Measurements from ENCODE around the gene MYO5B. TPM values are rescaled to one million over a fixed set of nuclear protein-coding genes. Genes with fewer than 3 reads are reported as not detected.

Gene MYO5B
- total RNA-seq, 1 donor from 2014 or later: 22.6 TPM

DNA sequence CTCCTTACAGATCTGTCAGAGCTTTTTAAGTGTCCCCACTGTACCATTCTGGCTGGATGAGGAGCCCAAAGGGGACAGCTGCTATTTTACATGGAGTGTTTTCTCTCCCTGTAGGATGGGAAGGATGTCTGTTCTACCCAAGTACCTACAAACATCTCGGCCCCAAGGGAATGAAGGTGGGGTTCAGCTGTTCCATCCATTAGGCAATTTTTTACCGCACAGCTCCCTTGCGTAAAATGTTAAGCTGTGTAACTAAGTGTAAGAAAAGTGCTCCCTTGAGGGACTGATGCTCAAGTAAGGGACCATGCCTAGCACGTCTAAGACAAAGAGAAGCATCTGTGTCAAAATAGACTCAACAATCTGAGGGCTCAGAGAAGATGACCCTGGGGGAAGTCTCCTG, 180.3 kb downstream of the MYO5B start:
- peaks cover 23% of the 10 kb centered on the region for H3K4me1 ChIP-seq
- no peak overlapping the region for H3K4me3 ChIP-seq
- DNase-seq (ENCODE audit: extremely low spot score in 2 of 2): no peak
- intact Hi-C loops (cut with DNase I): no loop called here
- H3K27ac ChIP-seq: no peak overlapping the region
- H3K36me3 ChIP-seq: no peaks in the 10 kb centered on the region
- no peak for TF ChIP-seq POLR2AphosphoS5 (IDR thresholded peaks at IDR 0.05; ENCODE audit: insufficient read depth in 1 of 2, low read depth in 1 of 2)
- no peak for TF ChIP-seq POLR2A (IDR thresholded peaks at IDR 0.05)
- TF ChIP-seq, protein P1, sequence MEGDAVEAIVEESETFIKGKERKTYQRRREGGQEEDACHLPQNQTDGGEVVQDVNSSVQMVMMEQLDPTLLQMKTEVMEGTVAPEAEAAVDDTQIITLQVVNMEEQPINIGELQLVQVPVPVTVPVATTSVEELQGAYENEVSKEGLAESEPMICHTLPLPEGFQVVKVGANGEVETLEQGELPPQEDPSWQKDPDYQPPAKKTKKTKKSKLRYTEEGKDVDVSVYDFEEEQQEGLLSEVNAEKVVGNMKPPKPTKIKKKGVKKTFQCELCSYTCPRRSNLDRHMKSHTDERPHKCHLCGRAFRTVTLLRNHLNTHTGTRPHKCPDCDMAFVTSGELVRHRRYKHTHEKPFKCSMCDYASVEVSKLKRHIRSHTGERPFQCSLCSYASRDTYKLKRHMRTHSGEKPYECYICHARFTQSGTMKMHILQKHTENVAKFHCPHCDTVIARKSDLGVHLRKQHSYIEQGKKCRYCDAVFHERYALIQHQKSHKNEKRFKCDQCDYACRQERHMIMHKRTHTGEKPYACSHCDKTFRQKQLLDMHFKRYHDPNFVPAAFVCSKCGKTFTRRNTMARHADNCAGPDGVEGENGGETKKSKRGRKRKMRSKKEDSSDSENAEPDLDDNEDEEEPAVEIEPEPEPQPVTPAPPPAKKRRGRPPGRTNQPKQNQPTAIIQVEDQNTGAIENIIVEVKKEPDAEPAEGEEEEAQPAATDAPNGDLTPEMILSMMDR (IDR thresholded peaks at IDR 0.05): no peak
- H3K27me3 ChIP-seq: no peaks in the 10 kb centered on the region
- H3K9me3 ChIP-seq: no peaks in the 10 kb centered on the region

DNA sequence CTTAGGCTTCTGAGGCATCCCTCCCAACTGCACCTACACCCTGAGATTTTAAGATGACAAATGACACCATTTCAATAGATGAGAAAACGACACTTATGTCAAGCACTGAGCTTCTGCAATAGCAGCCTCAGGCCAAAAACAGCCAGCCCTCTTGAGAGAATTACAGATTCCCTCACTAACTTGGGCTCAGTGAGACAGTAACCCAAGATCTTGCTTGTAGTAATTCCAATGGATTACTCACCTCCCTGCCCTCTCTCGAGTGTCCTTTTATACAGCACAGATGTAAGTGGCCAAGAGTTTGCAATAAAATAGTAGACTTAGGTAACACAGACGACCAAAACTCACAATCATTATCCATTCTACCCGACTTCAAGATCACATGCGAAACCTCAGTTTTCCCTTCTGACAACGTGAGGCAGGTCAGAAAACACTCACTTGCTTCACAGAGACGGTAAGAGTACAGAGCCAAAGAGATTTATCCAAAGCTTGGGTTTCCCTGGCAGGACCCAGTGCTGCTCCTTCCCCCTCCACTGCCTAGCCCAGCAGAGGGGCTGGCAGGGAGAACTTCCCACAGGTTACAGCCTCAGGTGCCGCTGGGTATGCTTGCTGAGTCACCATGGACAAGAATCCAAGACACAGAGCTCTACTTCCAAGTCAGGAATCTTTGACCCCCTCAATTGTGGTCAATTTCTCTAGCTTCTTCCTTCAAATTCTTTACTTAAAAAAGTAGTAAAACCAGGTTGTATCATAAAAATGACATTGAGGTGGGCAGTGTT, 181.4 kb downstream of the MYO5B start:
- Histone ChIP-seq H3K36me3 (no peaks in the 10 kb centered on the region), H3K4me3 (no peak overlapping the region), H3K27me3 (no peaks in the 10 kb centered on the region), H3K27ac (peak overlapping the region; percentile 50), H3K9me3 (no peaks in the 10 kb centered on the region), H3K4me1 (peaks cover 23% of the 10 kb centered on the region)
- intact Hi-C loops (cut with DNase I): no loop called here
- DNase-seq (ENCODE audit: extremely low spot score in 2 of 2): no peak
- TF ChIP-seq POLR2A (IDR thresholded peaks at IDR 0.05) (no peak), POLR2AphosphoS5 (IDR thresholded peaks at IDR 0.05; ENCODE audit: insufficient read depth in 1 of 2, low read depth in 1 of 2) (no peak)
- TF ChIP-seq, protein P1 (IDR thresholded peaks at IDR 0.05): no peak

DNA sequence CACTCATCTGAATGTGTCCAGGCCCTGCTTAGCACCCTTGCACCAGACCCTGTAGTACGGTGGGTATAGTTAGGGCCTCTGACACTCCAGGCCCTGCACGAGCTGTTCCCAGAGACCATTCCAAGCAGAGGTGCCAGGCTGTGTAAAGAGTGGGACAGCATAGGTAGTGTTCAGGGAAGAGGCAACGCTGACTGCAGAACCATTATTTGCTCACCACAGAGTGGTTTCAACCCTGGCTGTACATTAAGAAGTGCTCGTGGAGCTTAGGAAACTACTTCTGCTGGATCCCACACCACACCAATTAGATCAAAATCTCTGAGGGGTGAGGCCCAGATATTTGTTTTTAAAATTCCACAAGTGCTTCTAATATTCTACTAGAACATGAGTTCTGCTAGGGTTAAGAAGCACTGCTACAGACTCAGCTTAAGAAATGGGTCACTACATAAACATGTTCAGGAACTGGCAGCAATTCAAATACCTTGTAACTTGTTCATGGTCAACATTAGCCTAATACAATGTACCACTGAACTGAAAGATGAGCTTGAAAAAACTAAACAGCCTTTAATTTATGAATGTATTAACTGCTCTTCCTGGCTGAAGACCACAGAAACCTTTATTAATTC, 183.0 kb downstream of the MYO5B start:
- no peak for DNase-seq (ENCODE audit: extremely low spot score in 2 of 2)
- H3K36me3 ChIP-seq: no peaks in the 10 kb centered on the region

DNA sequence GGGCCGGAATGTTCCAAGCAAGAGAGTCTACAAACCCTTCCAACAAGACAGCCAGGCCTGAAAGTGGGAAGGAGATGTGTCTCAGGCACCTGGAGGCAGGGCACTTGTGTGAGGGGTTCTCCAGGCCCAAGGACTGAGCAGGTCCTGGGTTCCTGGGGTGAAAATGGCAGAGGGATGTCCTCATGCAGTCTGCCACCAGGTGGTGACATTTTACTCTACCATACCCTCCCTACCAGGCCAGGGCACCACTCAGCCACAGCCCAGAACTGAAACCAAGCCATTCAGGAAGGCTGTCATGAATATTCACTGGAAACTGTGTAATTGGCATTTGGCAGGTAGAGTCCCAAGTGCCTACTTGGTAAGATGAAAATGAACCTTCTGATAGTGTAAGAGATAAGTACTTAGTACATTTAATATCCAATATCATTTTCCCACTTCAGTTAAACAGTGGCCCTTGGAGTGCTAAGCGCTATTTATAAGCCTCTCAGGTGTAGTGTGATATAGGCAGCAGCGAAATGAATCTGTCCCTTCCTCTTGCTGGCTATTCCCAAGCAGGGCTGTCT, 185.1 kb downstream of the MYO5B start:
- no peak for DNase-seq (ENCODE audit: extremely low spot score in 2 of 2)
- peaks cover 23% of the 10 kb centered on the region for H3K4me1 ChIP-seq
- H3K9me3 ChIP-seq: no peaks in the 10 kb centered on the region
- no peaks in the 10 kb centered on the region for H3K36me3 ChIP-seq
- no peak overlapping the region for H3K4me3 ChIP-seq
- H3K27ac ChIP-seq: no peak overlapping the region
- intact Hi-C loops (cut with DNase I): no loop called here
- no peaks in the 10 kb centered on the region for H3K27me3 ChIP-seq
- TF ChIP-seq POLR2A (IDR thresholded peaks at IDR 0.05) (no peak), POLR2AphosphoS5 (IDR thresholded peaks at IDR 0.05; ENCODE audit: insufficient read depth in 1 of 2, low read depth in 1 of 2) (no peak)
- TF ChIP-seq, protein P1 (IDR thresholded peaks at IDR 0.05): no peak

More for the DNA sequence above, 183.0 kb downstream of the MYO5B start:
- H3K4me1 ChIP-seq: peaks cover 23% of the 10 kb centered on the region
- no peaks in the 10 kb centered on the region for H3K27me3 ChIP-seq
- no peak overlapping the region for H3K4me3 ChIP-seq
- TF ChIP-seq POLR2A (IDR thresholded peaks at IDR 0.05): no peak
- no peak for TF ChIP-seq POLR2AphosphoS5 (IDR thresholded peaks at IDR 0.05; ENCODE audit: insufficient read depth in 1 of 2, low read depth in 1 of 2)
- TF ChIP-seq, protein P1 (IDR thresholded peaks at IDR 0.05): no peak
- peak overlapping the region; percentile 50 for H3K27ac ChIP-seq
- intact Hi-C loops (cut with DNase I): no loop called here
- H3K9me3 ChIP-seq: no peaks in the 10 kb centered on the region
